Naive thymus-derived CD8-positive, alpha-beta T cell (primary cell): Measurements from ENCODE around the gene SEC31B. TPM values are rescaled to one million over a fixed set of nuclear protein-coding genes. Genes with fewer than 3 reads are reported as not detected.

ENCODE experiments used
- ATAC-seq, 2 donors: fragments of 150-1000 bp; cut with Tn5 transposase in 1 of 2; sonication (Bioruptor Pico), chemical (Tn5 transposase) in 1 of 2; 1 replicate in 1 of 2; 2 replicates in 1 of 2; pipeline ENCODE4 v1.10.0; 2021; ENCODE audit warnings: mild to moderate bottlenecking in 2 of 2, moderate library complexity in 2 of 2
- POLR2A ChIA-PET: fragments of 350-600 bp; sonication (Branson Sonifier 250); formaldehyde crosslinking; loops from one replicate; lab custom pipeline; 2021; ENCODE audit warnings: antibody characterized with exemption; lab: Charles Lee
- DNase-seq, 10 donors: peaks; one replicate each; pipeline versions ENCODE4 v3.0.0 to v3.0.0-alpha.2; 2020 to 2022
- H3K27ac Mint-ChIP-seq, 10 donors: one replicate each; pipeline ENCODE4 v1.8.0; 2020 to 2022; ENCODE audit warnings: mild to moderate bottlenecking in 10 of 10, mixed read lengths in 10 of 10, moderate library complexity in 4 of 10, inconsistent platforms in 1 of 10
- H3K27me3 Mint-ChIP-seq, 5 donors: one replicate each; pipeline ENCODE4 v1.8.0; 2021 to 2022; ENCODE audit warnings: mixed read lengths in 5 of 5
- H3K36me3 Mint-ChIP-seq, 3 donors: one replicate each; pipeline ENCODE4 v1.8.0; 2020 to 2022; ENCODE audit warnings: mixed read lengths in 3 of 3, mild to moderate bottlenecking in 2 of 3, inconsistent platforms in 1 of 3
- H3K4me1 Mint-ChIP-seq, 4 donors: one replicate each; pipeline ENCODE4 v1.8.0; 2021 to 2022; ENCODE audit warnings: mixed read lengths in 4 of 4
- H3K4me3 Mint-ChIP-seq, 10 donors: one replicate each; pipeline ENCODE4 v1.8.0; 2020 to 2022; ENCODE audit warnings: mild to moderate bottlenecking in 10 of 10, mixed read lengths in 10 of 10, moderate library complexity in 6 of 10, inconsistent platforms in 1 of 10
- H3K9me3 Mint-ChIP-seq, 9 donors: one replicate each; pipeline ENCODE4 v1.8.0; 2020 to 2022; ENCODE audit warnings: mixed read lengths in 9 of 9, mild to moderate bottlenecking in 3 of 9, inconsistent platforms in 1 of 9, moderate library complexity in 1 of 9
- polyA plus RNA-seq, 3 donors: library from polyadenylated mRNA; unstranded; fragments of 300-500 nt; fragmentation: Illumina TruSeq; gene quantifications; one replicate each; pipeline ENCODE4 v1.2.3, GENCODE V29; 2021
- total RNA-seq, 8 experiments: library from RNA in 2 of 8; stranded (reverse) in 2 of 8; gene quantifications; one replicate each; pipeline ENCODE4 v1.2.3 and lab custom pipeline; 2021 to 2026

Gene SEC31B
- total and polyA plus RNA-seq, 5 experiments from 2014 or later, result 0.98 to 61.7 (median 2.3) TPM

DNA sequence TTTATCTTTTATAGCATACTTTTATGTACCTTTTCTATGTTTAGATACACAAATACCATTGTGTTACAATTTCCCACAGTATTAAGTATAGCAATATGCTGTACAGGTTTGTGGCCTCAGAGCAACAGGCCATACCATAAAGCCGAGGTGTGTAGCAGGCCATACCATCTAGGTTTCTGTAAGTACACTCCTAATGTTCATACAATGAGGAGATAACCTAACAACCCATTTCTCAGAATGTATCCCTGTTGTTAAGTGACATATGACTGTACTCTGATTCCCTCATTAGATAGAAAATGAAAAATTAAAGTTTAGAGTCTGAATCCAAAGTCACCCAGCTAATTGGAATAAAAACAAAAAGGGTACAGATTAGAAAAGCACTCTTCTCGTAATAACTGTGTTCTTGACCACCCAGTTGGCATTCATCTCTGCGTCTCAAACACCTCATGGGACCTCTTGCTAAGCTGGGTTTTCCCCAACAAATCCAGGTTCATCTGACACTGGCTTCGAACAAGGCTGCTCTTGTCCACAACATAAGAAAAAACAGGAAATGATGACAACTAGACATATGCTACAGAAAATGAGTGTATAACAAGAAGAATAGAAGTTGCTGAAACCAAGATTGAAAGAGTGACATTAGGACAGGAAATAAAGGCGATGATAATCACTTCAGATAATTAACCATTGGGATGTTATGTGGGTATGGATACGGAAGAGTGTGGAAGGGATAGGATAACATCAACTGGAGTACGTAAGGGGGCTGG lies 8.6 kb upstream of the SEC31B start:
- peaks cover 13 to 52% (median 37%) of the 10 kb centered on the region in 4 donors for H3K4me1 Mint-ChIP-seq
- DNase-seq, result peak in 1 of 10 donors; percentile 27
- ATAC-seq, result peak; percentile 29 to 68
- H3K4me3 Mint-ChIP-seq, result peak overlapping the region; percentile 92 to 100 (median 100)
- H3K9me3 Mint-ChIP-seq, result no peaks in the 10 kb centered on the region
- H3K27ac Mint-ChIP-seq, result peak overlapping the region; percentile 92 to 100 (median 99)
- H3K27me3 Mint-ChIP-seq, result no peaks in the 10 kb centered on the region
- H3K36me3 Mint-ChIP-seq, result peaks cover 4 to 43% (median 13%) of the 10 kb centered on the region in 3 donors
- POLR2A ChIA-PET, result interaction anchor here (1.2 to 2.9 kb wide), 3 partner anchors 7 to 19 kb away, joined by 3 to 16 read pairs (median 10); partner anchors contain the start of gene HIF1AN

DNA sequence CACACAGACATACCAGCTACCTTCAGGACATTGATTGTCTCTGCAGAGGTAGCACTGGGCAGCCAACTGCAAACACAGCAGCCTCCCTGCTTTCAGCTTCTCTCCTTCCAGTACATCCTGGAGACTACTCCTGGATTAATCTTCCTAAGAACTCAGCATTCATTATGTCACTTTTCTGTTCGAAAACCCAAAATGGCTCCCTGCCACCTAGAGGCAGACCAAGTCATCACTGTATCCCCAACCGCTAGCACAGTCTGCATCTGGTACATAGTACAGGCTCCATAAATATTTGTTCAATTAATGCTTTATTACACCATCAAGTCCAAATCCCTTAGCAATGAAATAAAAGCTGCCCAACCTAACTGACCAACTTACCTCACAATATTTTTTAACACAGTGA lies 5.0 kb upstream of the SEC31B start:
- DNase-seq (no peak), ATAC-seq (no peak)
- Mint-ChIP-seq H3K27me3 (no peaks in the 10 kb centered on the region), H3K27ac (peak overlapping the region in 4 of 10 donors; percentile 44 to 87 (median 63)), H3K9me3 (no peaks in the 10 kb centered on the region), H3K4me1 (peaks cover 8 to 45% (median 30%) of the 10 kb centered on the region in 4 donors), H3K4me3 (no peak overlapping the region), H3K36me3 (peaks cover 2 to 57% (median 13%) of the 10 kb centered on the region in 3 donors)
- POLR2A ChIA-PET, result interaction anchor here (0.7 to 1.3 kb wide), 4 partner anchors 11 to 178 kb away, joined by 3 to 4 read pairs (median 3); partner anchors contain the start of genes HIF1AN and SCD

DNA sequence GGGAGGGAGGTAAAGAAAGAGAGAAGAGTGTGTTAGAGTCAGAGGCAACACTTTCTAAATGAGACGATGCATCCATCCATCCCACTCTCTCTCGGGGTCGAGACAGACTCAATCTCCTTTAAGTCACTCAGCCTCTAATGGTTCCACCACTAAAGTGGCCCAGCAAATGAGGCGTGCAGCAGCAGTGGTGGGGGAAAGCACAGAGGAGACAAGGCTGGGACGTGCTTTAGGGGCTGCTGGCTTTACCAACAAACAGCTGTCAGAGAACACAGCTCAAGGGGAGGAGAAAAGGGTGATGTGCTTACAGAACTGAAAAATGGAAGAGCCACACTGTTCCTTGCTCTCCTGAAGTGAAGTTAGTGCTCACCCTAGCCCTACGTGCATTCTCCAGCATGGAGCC lies 4.5 kb upstream of the SEC31B start:
- H3K27me3 Mint-ChIP-seq, result no peaks in the 10 kb centered on the region
- ATAC-seq (no peak), DNase-seq (no peak)
- peaks cover 9 to 45% (median 29%) of the 10 kb centered on the region in 4 donors for H3K4me1 Mint-ChIP-seq
- peak overlapping the region in 4 of 10 donors; percentile 28 to 62 (median 50) for H3K27ac Mint-ChIP-seq
- H3K4me3 Mint-ChIP-seq, result no peak overlapping the region
- peaks cover 0 to 57% (median 13%) of the 10 kb centered on the region in 3 donors for H3K36me3 Mint-ChIP-seq
- H3K9me3 Mint-ChIP-seq, result no peaks in the 10 kb centered on the region
- POLR2A ChIA-PET, result no interaction called here

DNA sequence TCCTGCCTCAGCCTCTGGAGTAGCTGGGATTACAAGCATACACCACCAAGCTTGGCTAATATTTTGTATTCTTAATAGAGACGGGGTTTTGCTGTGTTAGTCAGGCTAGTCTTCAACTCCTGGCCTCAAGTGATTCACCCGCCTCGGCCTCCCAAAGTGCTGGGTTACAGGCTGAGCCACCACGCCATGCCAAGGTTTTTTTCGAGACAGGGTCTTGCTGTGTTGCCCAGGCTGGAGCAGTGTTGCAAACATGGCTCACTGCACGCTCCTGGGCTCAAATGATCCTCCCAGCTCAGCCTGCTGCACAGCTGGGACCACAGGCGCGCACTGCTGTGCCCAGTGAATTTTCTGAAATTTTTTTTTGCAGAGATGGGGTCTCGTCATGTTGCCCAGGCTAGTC lies 3.3 kb upstream of the SEC31B start:
- H3K36me3 Mint-ChIP-seq, result peaks cover 0 to 57% (median 13%) of the 10 kb centered on the region in 3 donors
- DNase-seq, result no peak

DNA sequence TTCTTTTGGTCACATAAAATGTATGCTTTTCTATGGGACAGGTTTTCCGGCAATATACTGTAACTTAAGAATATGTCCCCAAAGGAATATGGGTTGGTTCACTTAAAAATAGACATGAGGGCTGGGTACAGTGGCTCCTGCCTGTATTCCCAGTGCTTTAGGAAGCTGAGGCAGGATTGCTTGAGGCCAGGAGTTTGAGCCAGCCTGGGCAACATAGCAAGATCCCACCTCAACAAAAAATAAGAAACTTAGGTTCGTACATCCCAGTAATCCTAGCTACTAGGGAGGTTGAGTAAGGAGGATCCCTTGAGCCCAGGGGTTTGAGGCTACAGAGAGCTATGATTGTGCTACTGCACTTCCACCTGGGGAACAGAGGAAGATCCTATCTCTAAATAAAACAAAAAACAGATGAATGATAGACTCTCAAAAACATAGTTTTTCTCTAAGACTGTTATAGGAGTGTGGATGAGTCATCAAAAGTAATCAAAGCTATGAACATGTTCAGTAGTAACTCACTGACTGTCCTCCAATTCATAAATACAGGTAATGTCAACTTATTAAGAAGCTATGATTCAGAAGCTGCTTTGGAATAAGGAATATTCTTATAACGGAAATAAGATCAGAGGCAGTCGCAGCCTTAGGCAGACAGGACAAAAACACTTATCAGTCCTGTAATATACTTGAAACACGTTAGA lies 2.6 kb upstream of the SEC31B start:
- Mint-ChIP-seq H3K4me3 (no peak overlapping the region), H3K27ac (peak overlapping the region in 6 of 10 donors; percentile 1 to 79 (median 12)), H3K27me3 (no peaks in the 10 kb centered on the region), H3K9me3 (no peaks in the 10 kb centered on the region), H3K4me1 (peaks cover 14 to 43% (median 33%) of the 10 kb centered on the region in 4 donors), H3K36me3 (peaks cover 0 to 55% (median 13%) of the 10 kb centered on the region in 3 donors)
- ATAC-seq (no peak), DNase-seq (no peak)
- POLR2A ChIA-PET, result interaction anchor here (1.1 kb wide), 1 partner anchor 13 kb away, joined by 4 read pairs; the partner anchor contains the start of gene HIF1AN

More for the DNA sequence above, 3.3 kb upstream of the SEC31B start:
- Mint-ChIP-seq H3K4me1 (peaks cover 11 to 46% (median 30%) of the 10 kb centered on the region in 4 donors), H3K9me3 (no peaks in the 10 kb centered on the region), H3K4me3 (no peak overlapping the region), H3K27me3 (no peaks in the 10 kb centered on the region), H3K27ac (no peak overlapping the region)
- no peak for ATAC-seq
- POLR2A ChIA-PET, result interaction anchor here (1.1 kb wide), 1 partner anchor 13 kb away, joined by 4 read pairs; the partner anchor contains the start of gene HIF1AN

DNA sequence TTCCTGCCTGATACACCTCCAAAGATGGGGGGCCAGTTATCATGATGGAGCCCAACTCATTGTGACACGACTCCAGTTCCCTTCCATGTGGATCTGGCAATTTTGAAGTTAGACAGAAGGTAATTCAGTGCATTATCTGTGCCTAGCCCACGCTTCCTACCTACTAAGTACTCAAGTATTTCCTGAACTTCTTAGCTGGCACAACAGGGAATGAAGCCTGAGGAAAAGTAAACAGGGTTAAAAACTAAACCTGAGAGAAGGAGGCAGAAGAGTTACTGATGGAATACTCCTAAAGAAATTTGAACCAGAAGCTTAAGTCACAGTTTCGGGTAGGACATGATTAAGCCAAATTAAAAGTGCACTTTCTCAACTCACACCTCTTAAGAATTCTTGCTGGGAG lies 1.1 kb upstream of the SEC31B start:
- no peaks in the 10 kb centered on the region for H3K27me3 Mint-ChIP-seq
- H3K4me3 Mint-ChIP-seq, result no peak overlapping the region
- POLR2A ChIA-PET, result no interaction called here
- H3K4me1 Mint-ChIP-seq, result peaks cover 19 to 43% (median 29%) of the 10 kb centered on the region in 4 donors
- peak overlapping the region in 2 of 10 donors; percentile 22 to 47 for H3K27ac Mint-ChIP-seq
- ATAC-seq (no peak), DNase-seq (no peak)
- H3K9me3 Mint-ChIP-seq, result no peaks in the 10 kb centered on the region
- peaks cover 0 to 50% (median 14%) of the 10 kb centered on the region in 3 donors for H3K36me3 Mint-ChIP-seq

DNA sequence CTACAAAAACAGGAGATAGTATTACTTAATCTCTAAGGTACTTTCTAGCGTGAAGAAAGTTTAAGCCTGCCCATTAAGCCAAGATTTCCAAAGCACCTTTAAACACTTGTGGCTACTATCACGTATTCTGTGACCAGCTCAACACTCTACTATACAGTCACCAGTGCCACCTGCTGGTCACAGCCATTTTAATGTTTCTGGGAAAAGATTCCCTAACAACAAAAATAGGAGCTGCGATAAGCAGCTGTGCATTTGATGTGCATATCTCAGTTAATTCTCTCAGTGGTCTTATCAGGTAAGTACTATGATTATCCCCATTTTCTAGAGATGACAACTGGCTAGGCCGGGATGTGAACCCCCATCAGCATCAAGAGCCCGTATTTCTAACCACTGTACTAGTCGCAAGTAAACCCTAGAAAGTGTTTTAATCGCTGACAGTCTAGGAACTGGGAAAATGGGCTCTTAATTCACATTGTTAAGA lies 860 bp downstream of the SEC31B start:
- POLR2A ChIA-PET, result interaction anchor here (0.6 to 1.7 kb wide), 6 partner anchors 10 to 181 kb away, joined by 3 to 9 read pairs (median 4); partner anchors contain the start of gene NDUFB8
- peak overlapping the region in 5 of 10 donors; percentile 21 to 62 (median 48) for H3K4me3 Mint-ChIP-seq
- H3K27me3 Mint-ChIP-seq, result no peaks in the 10 kb centered on the region
- H3K36me3 Mint-ChIP-seq, result peaks cover 0 to 39% (median 8%) of the 10 kb centered on the region in 3 donors
- peak overlapping the region in 9 of 10 donors; percentile 42 to 82 (median 61) for H3K27ac Mint-ChIP-seq
- DNase-seq (peak; percentile 39 to 74 (median 62)), ATAC-seq (peak; percentile 78 to 79)
- H3K4me1 Mint-ChIP-seq, result peaks cover 18 to 41% (median 27%) of the 10 kb centered on the region in 4 donors
- H3K9me3 Mint-ChIP-seq, result no peaks in the 10 kb centered on the region

- Mint-ChIP-seq H3K36me3 (peaks cover 0 to 28% (median 4%) of the 10 kb centered on the region in 3 donors), H3K27ac (peak overlapping the region in 2 of 10 donors; percentile 10 to 39), H3K4me1 (peaks cover 23 to 55% (median 39%) of the 10 kb centered on the region in 4 donors), H3K4me3 (no peak overlapping the region), H3K9me3 (no peaks in the 10 kb centered on the region), H3K27me3 (no peaks in the 10 kb centered on the region)
- DNase-seq (no peak), ATAC-seq (no peak)
- POLR2A ChIA-PET, result no interaction called here
These were observed 2.8 kb downstream of the SEC31B start for GRCh38 chr10:100516847-100517246.

GRCh38 chr10:100515612-100516011 lies 4.0 kb downstream of the SEC31B start:
- no peak for ATAC-seq
- POLR2A ChIA-PET, result no interaction called here
- no peaks in the 10 kb centered on the region for H3K27me3 Mint-ChIP-seq
- H3K27ac Mint-ChIP-seq, result peak overlapping the region in 4 of 10 donors; percentile 37 to 82 (median 54)
- H3K9me3 Mint-ChIP-seq, result no peaks in the 10 kb centered on the region
- peaks cover 0 to 23% (median 4%) of the 10 kb centered on the region in 3 donors for H3K36me3 Mint-ChIP-seq
- no peak overlapping the region for H3K4me3 Mint-ChIP-seq
- DNase-seq, result no peak
- peaks cover 29 to 68% (median 52%) of the 10 kb centered on the region in 4 donors for H3K4me1 Mint-ChIP-seq

GRCh38 chr10:100510533-100511308 lies 8.9 kb downstream of the SEC31B start:
- Mint-ChIP-seq H3K4me1 (peaks cover 38 to 80% (median 76%) of the 10 kb centered on the region in 4 donors), H3K4me3 (peak overlapping the region; percentile 13 to 83 (median 61)), H3K36me3 (peaks cover 0 to 20% (median 10%) of the 10 kb centered on the region in 3 donors), H3K9me3 (no peaks in the 10 kb centered on the region), H3K27ac (peak overlapping the region; percentile 64 to 100 (median 90)), H3K27me3 (no peaks in the 10 kb centered on the region)
- POLR2A ChIA-PET, result interaction anchor here (0.9 to 3.6 kb wide), 6 partner anchors 15 to 779 kb away, joined by 3 to 18 read pairs (median 4); partner anchors contain the start of genes COX15 and CUTC
- DNase-seq (peak; percentile 33 to 93 (median 80)), ATAC-seq (peak; percentile 90 to 93)

DNA sequence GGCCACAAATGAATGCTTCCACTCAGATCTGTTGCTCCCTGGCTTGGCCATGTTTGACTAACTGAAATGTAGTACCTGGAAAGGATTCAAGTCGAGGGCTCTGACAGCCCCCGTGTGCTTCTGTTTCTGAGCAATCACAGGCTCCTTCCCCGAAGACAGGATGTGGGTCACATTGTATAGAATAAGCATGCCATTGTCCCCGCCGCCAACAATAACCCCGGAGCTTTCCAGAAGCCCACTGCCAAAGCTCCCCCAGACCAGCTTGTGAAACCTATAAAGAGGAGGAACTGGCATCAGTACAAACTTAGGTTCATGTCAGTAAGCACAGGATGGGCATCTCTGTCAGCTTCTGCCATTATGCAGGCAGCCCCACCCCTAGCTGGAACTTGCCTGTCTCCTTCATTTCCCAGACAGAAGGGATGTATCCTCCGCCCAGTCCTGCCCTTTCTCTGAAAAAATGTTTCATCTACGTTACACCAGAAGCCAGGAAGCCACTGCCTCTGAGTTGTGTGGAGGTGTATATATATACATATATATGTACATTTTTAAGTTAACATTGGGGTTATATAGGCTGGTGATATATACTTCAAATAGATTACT lies 10.3 kb downstream of the SEC31B start:
- POLR2A ChIA-PET, result interaction anchor here (0.6 to 3.6 kb wide), 7 partner anchors 9 to 222 kb away, joined by 3 to 18 read pairs (median 4); partner anchors contain the start of gene HIF1AN
- ATAC-seq (peak; percentile 14 to 15), DNase-seq (peak in 4 of 10 donors; percentile 25 to 55 (median 42))
- H3K9me3 Mint-ChIP-seq, result no peaks in the 10 kb centered on the region
- no peaks in the 10 kb centered on the region for H3K27me3 Mint-ChIP-seq
- peak overlapping the region; percentile 47 to 100 (median 90) for H3K27ac Mint-ChIP-seq
- peak overlapping the region; percentile 50 to 82 (median 66) for H3K4me3 Mint-ChIP-seq
- H3K36me3 Mint-ChIP-seq, result peaks cover 0 to 28% (median 20%) of the 10 kb centered on the region in 3 donors
- peaks cover 40 to 87% (median 77%) of the 10 kb centered on the region in 4 donors for H3K4me1 Mint-ChIP-seq
